H1 (cell line): ENCODE data around the gene MAP4K4. TPM values are rescaled to one million over a fixed set of nuclear protein-coding genes. Genes with fewer than 3 reads are reported as not detected.

Source experiments
- CTCF ChIA-PET: fragments of 300-600 bp; sonication (Branson Sonifier 250); formaldehyde crosslinking; loops from one replicate; lab custom pipeline; 2021; ENCODE audit not compliant: partially characterized antibody; lab: Charles Lee
- POLR2A ChIA-PET: fragments of 300-600 bp; sonication (Branson Sonifier 250); formaldehyde crosslinking; loops from one replicate; lab custom pipeline; 2021; ENCODE audit warnings: inconsistent platforms; ENCODE audit not compliant: partially characterized antibody; lab: Charles Lee
- DNase-seq, 2 experiments: peaks; one replicate each; pipeline versions ENCODE4 v3.0.0 to v3.0.0-alpha.2; 2010 to 2022; ENCODE audit warnings: low spot score in 2 of 2, low read depth in 1 of 2, mixed read lengths in 1 of 2
- FAIRE-seq: peaks from 2 replicates; lab custom pipeline; 2011; peaks lifted over from hg19 to GRCh38; lab: Jason Lieb, UNC
- H2AFZ ChIP-seq: 2 replicates; pipeline ENCODE4 v1.8.1; 2012; ENCODE audit warnings: low read length, inconsistent platforms
- H2AK5ac ChIP-seq: 2 replicates; pipeline ENCODE4 v1.6.1; 2013; ENCODE audit warnings: low read depth, low read length
- H2BK120ac ChIP-seq: replicated peaks from 2 replicates; pipeline ENCODE3; 2013; ENCODE audit warnings: low read depth, low read length, inconsistent platforms
- H2BK12ac ChIP-seq: 2 replicates; pipeline ENCODE4 v1.6.1; 2013; ENCODE audit warnings: low read depth, low read length
- H2BK15ac ChIP-seq: 2 replicates; pipeline ENCODE4 v1.6.1; 2013; ENCODE audit warnings: low read length
- H2BK20ac ChIP-seq: 2 replicates; pipeline ENCODE4 v1.6.1; 2013; ENCODE audit warnings: low read length
- H2BK5ac ChIP-seq: 2 replicates; pipeline ENCODE4 v1.6.1; 2013; ENCODE audit warnings: low read depth, low read length
- H3K14ac ChIP-seq: 2 replicates; pipeline ENCODE4 v1.6.1; 2013; ENCODE audit warnings: inconsistent platforms; ENCODE audit not compliant: insufficient read length
- H3K18ac ChIP-seq: 2 replicates; pipeline ENCODE4 v1.6.1; 2013; ENCODE audit warnings: low read length; ENCODE audit errors: extremely low read depth
- H3K23ac ChIP-seq: 2 replicates; pipeline ENCODE4 v1.6.1; 2013; ENCODE audit warnings: inconsistent platforms; ENCODE audit not compliant: insufficient read length
- H3K23me2 ChIP-seq: 2 replicates; pipeline ENCODE4 v1.6.1; 2013; ENCODE audit warnings: low read depth, low read length
- H3K27ac ChIP-seq: 2 replicates; pipeline ENCODE4 v1.6.1; 2011; ENCODE audit warnings: low read depth, low read length, inconsistent platforms
- H3K27me3 ChIP-seq, 4 experiments: replicated peaks in 1 of 4; 1 replicate in 1 of 4; 2 replicates in 3 of 4; pipeline versions ENCODE4 v1.6.1 to v1.8.1; 2011 to 2013; ENCODE audit warnings: low read length in 3 of 4, mild to moderate bottlenecking in 3 of 4, inconsistent platforms in 2 of 4, mixed read lengths in 2 of 4, moderate library complexity in 1 of 4; ENCODE audit not compliant: control insufficient read depth in 3 of 4, insufficient read depth in 3 of 4; ENCODE audit errors: extremely low read depth in 1 of 4
- H3K36me3 ChIP-seq, 4 experiments: 2 replicates each; pipeline versions ENCODE4 v1.6.1 to v1.8.1; 2011 to 2013; ENCODE audit warnings: mild to moderate bottlenecking in 4 of 4, low read length in 3 of 4, moderate library complexity in 2 of 4, control low read depth in 1 of 4, inconsistent platforms in 1 of 4; ENCODE audit not compliant: insufficient read depth in 4 of 4, control insufficient read depth in 2 of 4
- H3K4ac ChIP-seq: replicated peaks from 2 replicates; pipeline ENCODE3; 2013; ENCODE audit warnings: low read length, low read depth, mixed read lengths, inconsistent platforms; ENCODE audit not compliant: insufficient read length
- H3K4me1 ChIP-seq, 4 experiments: replicated peaks in 1 of 4; 1 replicate in 1 of 4; 2 replicates in 3 of 4; pipeline versions ENCODE4 v1.6.1 to v1.8.1; 2011 to 2013; ENCODE audit warnings: low read length in 3 of 4, inconsistent platforms in 2 of 4, mixed read lengths in 1 of 4; ENCODE audit not compliant: insufficient read depth in 4 of 4, control insufficient read depth in 3 of 4
- H3K4me2 ChIP-seq, 2 experiments: 2 replicates each; pipeline versions ENCODE4 v1.6.1 to v1.8.1; 2011 to 2013; ENCODE audit warnings: low read depth in 2 of 2, low read length in 2 of 2, control low read depth in 1 of 2, inconsistent platforms in 1 of 2, mild to moderate bottlenecking in 1 of 2; ENCODE audit not compliant: insufficient read depth in 1 of 2
- H3K4me3 ChIP-seq, 4 experiments: fragments of 200-600, 300-600 bp in 1 of 4; sonication (generic), shearing (Covaris generic), sonication (Bioruptor Twin) in 1 of 4; 2 replicates each; pipeline versions ENCODE4 v1.5.1 to v1.8.1; 2011 to 2016; ENCODE audit warnings: low read length in 4 of 4, low read depth in 3 of 4, control low read depth in 2 of 4, inconsistent platforms in 2 of 4, mild to moderate bottlenecking in 2 of 4, mixed read lengths in 1 of 4, moderate library complexity in 1 of 4; ENCODE audit not compliant: insufficient read depth in 2 of 4; ENCODE audit errors: extremely low read depth in 1 of 4
- H3K56ac ChIP-seq: replicated peaks from 2 replicates; pipeline ENCODE3; 2013; ENCODE audit warnings: low read depth, mild to moderate bottlenecking, mixed read lengths, low read length, inconsistent platforms; ENCODE audit not compliant: insufficient read length
- H3K79me1 ChIP-seq: 2 replicates; pipeline ENCODE4 v1.6.1; 2013; ENCODE audit warnings: low read depth, low read length, control low read depth
- H3K79me2 ChIP-seq, 2 experiments: 2 replicates each; pipeline versions ENCODE4 v1.6.1 to v1.8.1; 2012 to 2013; ENCODE audit warnings: low read length in 2 of 2, mild to moderate bottlenecking in 2 of 2, inconsistent platforms in 1 of 2; ENCODE audit not compliant: insufficient read depth in 2 of 2, control insufficient read depth in 1 of 2
- H3K9ac ChIP-seq, 4 experiments: replicated peaks in 1 of 4; 1 replicate in 1 of 4; 2 replicates in 3 of 4; pipeline versions ENCODE4 v1.6.1 to v1.8.1; 2011 to 2013; ENCODE audit warnings: low read depth in 3 of 4, low read length in 3 of 4, control low read depth in 2 of 4, mild to moderate bottlenecking in 2 of 4, moderate library complexity in 2 of 4, inconsistent platforms in 1 of 4; ENCODE audit errors: extremely low read depth in 1 of 4
- H3K9me3 ChIP-seq, 2 experiments: 2 replicates each; pipeline versions ENCODE4 v1.6.1 to v1.8.1; 2012 to 2013; ENCODE audit warnings: mild to moderate bottlenecking in 2 of 2, moderate library complexity in 2 of 2, control low read depth in 1 of 2, inconsistent platforms in 1 of 2, low read depth in 1 of 2, low read length in 1 of 2, mixed read lengths in 1 of 2; ENCODE audit not compliant: insufficient read depth in 2 of 2
- H4K20me1 ChIP-seq, 2 experiments: replicated peaks in 1 of 2; 2 replicates each; pipeline versions ENCODE3 to v1.8.1; 2011 to 2013; ENCODE audit warnings: inconsistent platforms in 2 of 2, low read length in 2 of 2, mild to moderate bottlenecking in 1 of 2; ENCODE audit not compliant: insufficient read depth in 2 of 2, control insufficient read depth in 1 of 2
- H4K5ac ChIP-seq: 2 replicates; pipeline ENCODE4 v1.6.1; 2013; ENCODE audit warnings: low read length, low read depth, mixed read lengths, inconsistent platforms; ENCODE audit not compliant: insufficient read length
- H4K8ac ChIP-seq: 2 replicates; pipeline ENCODE4 v1.8.0; 2013; ENCODE audit warnings: mild to moderate bottlenecking, moderate library complexity, low read length, inconsistent platforms; ENCODE audit not compliant: insufficient read depth; ENCODE audit errors: extremely low read depth
- H4K91ac ChIP-seq: replicated peaks from 2 replicates; pipeline ENCODE3; 2013; ENCODE audit warnings: low read length, mixed read lengths, inconsistent platforms; ENCODE audit not compliant: insufficient read length
- BCL11A ChIP-seq, 2 experiments: IDR thresholded peaks; one replicate each; pipeline ENCODE4 v1.6.1; 2011; ENCODE audit warnings: low read depth in 2 of 2, low read length in 2 of 2, mild to moderate bottlenecking in 2 of 2
- TBP ChIP-seq: IDR thresholded peaks from 2 replicates; pipeline ENCODE4 v1.6.1; 2011; ENCODE audit warnings: low read depth, low read length, improper control_type of control experiment
- WGBS, 2 experiments: shearing (Covaris generic) in 1 of 2; methylation state at CpG; one replicate each; pipeline versions ENCODE4 v1.1.6 to v1.1.7; 2013 to 2015; ENCODE audit warnings: low lambda C conversion rate in 2 of 2, mixed read lengths in 2 of 2, inconsistent platforms in 1 of 2, low coverage in 1 of 2, missing lambda C conversion rate in 1 of 2; ENCODE audit not compliant: insufficient replicate concordance in 2 of 2, insufficient coverage in 1 of 2, insufficient read length in 1 of 2; ENCODE audit errors: extremely low coverage in 1 of 2, missing lambda C conversion rate in 1 of 2; 5-methylcytosine and 5-hydroxymethylcytosine counted together
- polyA plus RNA-seq, 7 experiments: library from polyadenylated mRNA; depleted of rRNA in 3 of 7; stranded (reverse) in 5 of 7; unstranded in 2 of 7; fragments of >200 nt in 5 of 7; fragments of 200-250 nt in 2 of 7; gene quantifications; 1 replicate in 5 of 7; 2 replicates in 1 of 7; 4 replicates in 1 of 7; pipeline versions ENCODE4 v1.2.1 to v1.2.3, GENCODE V29; 2011 to 2013; ENCODE audit warnings: missing spikeins in 2 of 7, mixed read lengths in 2 of 7
- total RNA-seq: library from RNA; stranded (reverse); fragmentation: NEBNext Ultra II Directional; extraction: Animal tissue kit (Norgen Biotek cat#: 25700); gene quantifications from 2 replicates; pipeline ENCODE4 v1.2.1, GENCODE V29; 2021

MAP4K4 gene
- total and polyA plus RNA-seq, 2 of the 8 experiments (the other 6 are each of a cell fraction or from before 2014, with no cell fraction given) = 53.2 to 138 TPM

DNA sequence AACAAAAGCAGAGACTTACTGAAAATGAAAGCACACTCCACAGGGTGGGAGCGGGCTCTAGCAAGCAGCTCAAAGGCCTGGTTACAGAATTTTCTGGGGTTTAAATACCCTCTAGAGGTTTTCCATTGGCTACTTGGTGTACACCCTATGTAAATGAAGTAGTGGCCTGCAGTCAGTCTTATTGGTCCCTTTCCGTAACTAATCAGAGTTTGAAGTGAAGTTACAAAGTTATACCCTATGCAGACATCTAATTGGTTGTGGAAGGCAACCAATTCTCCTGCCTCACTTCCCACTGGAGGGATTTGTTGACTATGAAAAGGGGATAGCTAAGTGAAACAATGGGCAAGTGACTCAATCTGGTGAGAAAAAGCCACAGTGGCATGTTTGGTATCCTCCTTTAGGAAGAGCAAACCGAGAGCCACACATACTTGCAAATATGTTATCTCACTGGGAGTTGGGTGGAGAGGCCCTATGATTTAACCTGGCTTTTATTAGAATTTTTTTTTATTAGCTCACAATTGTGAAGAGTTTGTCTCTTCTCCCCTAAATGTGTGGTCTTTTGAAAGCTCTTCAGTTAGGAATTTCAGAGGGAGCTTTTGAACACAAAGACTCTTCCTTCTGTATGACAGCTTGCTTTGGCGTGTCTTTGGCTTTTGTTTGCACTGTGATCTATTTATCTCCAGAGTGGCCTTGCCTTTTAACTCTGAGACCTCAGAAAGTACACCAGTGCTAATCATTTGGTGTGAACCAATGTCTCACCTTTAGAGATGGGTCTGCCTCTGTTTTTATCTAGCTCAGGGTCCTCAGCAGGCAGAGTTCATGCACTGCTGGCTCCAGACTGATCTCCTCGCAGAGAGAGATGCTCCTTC, 69.6 kb downstream of the MAP4K4 start:
- H3K79me2 ChIP-seq = peaks cover 13 to 99% of the 10 kb centered on the region in 2 experiments
- FAIRE-seq = no peak
- peaks cover 9% of the 10 kb centered on the region for H3K79me1 ChIP-seq
- no peak overlapping the region for H3K27ac ChIP-seq
- H3K4me2 ChIP-seq = peak overlapping the region in 1 of 2 experiments; percentile 2; a peak in 3 of 4 replicates
- no peaks in the 10 kb centered on the region for H3K27me3 ChIP-seq
- H2BK5ac ChIP-seq = peak overlapping the region; percentile 7; the same call in 1 of the 2 replicates
- no peak overlapping the region for H3K14ac ChIP-seq
- H2BK120ac ChIP-seq = no peak overlapping the region
- ChIA-PET CTCF (interaction anchor here (0.5 to 2.2 kb wide), 9 partner anchors 11 to 432 kb away, joined by 3 to 13 read pairs (median 3); partner anchors contain the start of gene CREG2), POLR2A (interaction anchor here (0.6 to 1.4 kb wide), 7 partner anchors 9 to 234 kb away, joined by 3 to 4 read pairs (median 3); no protein-coding TSS in a partner anchor)
- no peak overlapping the region for H4K5ac ChIP-seq
- H4K91ac ChIP-seq = no peak overlapping the region
- H4K20me1 ChIP-seq = peaks cover 15 to 26% of the 10 kb centered on the region in 2 experiments
- no peak overlapping the region for H3K4ac ChIP-seq
- no peak overlapping the region for H2BK12ac ChIP-seq
- H3K9ac ChIP-seq = no peak overlapping the region
- H3K4me3 ChIP-seq = no peak overlapping the region
- no peak overlapping the region for H2AK5ac ChIP-seq
- H3K56ac ChIP-seq = no peak overlapping the region
- no peak for DNase-seq
- no peaks in the 10 kb centered on the region for H3K36me3 ChIP-seq
- WGBS, 2 experiments = 58% methylated on average over 5 of the region's 5 CpGs; no CpG with 5 or more reads in 1 of the 2 experiments
- H3K9me3 ChIP-seq = no peaks in the 10 kb centered on the region
- no peak overlapping the region for H3K23ac ChIP-seq
- no peak overlapping the region for H3K18ac ChIP-seq
- TF ChIP-seq BCL11A (IDR thresholded peaks at IDR 0.05; ENCODE audit: low read depth in 2 of 2, low read length in 2 of 2) (no peak), TBP (peak; percentile 41; the same call in 1 of the 2 replicates)
- no peak overlapping the region for H2BK20ac ChIP-seq
- H2BK15ac ChIP-seq = no peak overlapping the region
- H3K4me1 ChIP-seq = peaks cover 10 to 38% (median 23%) of the 10 kb centered on the region in 4 experiments; a peak in 6 of 7 replicates
- H3K23me2 ChIP-seq = no peaks in the 10 kb centered on the region; the same call in 1 of the 2 replicates
- no peak overlapping the region for H4K8ac ChIP-seq
- H2AFZ ChIP-seq = no peak overlapping the region
